ENCODE measurements around the gene RFX4.

Gene RFX4

DNA sequence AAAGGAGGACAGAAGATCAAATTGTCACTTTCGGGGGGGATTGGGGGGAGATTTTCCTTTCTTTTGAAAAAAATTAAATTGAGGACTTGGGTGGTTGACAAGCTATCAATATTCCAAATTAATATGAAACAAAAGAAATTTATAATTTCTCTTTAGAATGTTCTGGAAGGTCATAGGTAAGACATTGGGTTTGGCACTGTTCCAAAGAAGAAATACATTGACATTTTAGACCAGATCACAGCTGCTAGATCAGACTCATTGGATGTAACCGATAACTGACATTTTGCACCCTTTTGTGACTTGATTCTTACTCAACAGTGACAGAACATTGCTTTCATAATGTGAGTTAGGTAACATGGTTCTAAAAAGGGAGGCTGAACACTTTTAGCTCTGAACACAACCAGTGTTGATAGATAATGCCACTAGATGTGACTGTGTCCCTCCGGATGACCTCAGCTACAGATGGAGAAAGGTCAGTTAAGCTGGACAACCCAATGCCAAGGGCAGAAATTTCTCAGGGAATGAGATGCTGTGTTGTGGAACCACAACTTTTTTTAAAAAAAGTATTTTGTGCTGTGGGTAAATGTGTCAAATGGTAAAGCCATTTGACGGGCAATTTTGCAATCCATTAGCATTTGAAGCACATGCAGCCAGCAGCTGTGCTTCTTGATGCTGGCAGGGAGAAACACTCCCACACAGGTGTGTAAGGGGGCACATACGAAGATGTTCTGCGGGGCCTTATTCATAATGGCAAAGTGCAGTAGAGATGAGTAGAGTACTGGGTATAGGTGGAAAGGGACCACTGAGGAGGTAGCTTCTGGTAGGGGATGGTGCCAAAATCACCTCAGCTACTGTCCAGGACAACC lies 62.9 kb downstream of the RFX4 start:
- TF ChIP-seq CTCF (IDR thresholded peaks at IDR 0.05; ENCODE audit: insufficient read depth, low read depth, low read length, missing control alignments): no peak
- DNase-seq (ENCODE audit: low read depth): no peak
- H3K4me3 ChIP-seq (ENCODE audit: low read depth, low read length): no peak overlapping the region

GRCh38 chr12:106646472-106646871 lies 63.7 kb downstream of the RFX4 start:
- TF ChIP-seq CTCF (IDR thresholded peaks at IDR 0.05; ENCODE audit: insufficient read depth, low read depth, low read length, missing control alignments): no peak
- DNase-seq (ENCODE audit: low read depth): no peak
- no peak overlapping the region for H3K4me3 ChIP-seq (ENCODE audit: low read depth, low read length)

- no peak overlapping the region for H3K4me3 ChIP-seq (ENCODE audit: low read depth, low read length)
- TF ChIP-seq CTCF (IDR thresholded peaks at IDR 0.05; ENCODE audit: insufficient read depth, low read depth, low read length, missing control alignments): no peak
- DNase-seq (ENCODE audit: low read depth): no peak
Observed at GRCh38 chr12:106647793-106648514, 65.2 kb downstream of the RFX4 start.

DNA sequence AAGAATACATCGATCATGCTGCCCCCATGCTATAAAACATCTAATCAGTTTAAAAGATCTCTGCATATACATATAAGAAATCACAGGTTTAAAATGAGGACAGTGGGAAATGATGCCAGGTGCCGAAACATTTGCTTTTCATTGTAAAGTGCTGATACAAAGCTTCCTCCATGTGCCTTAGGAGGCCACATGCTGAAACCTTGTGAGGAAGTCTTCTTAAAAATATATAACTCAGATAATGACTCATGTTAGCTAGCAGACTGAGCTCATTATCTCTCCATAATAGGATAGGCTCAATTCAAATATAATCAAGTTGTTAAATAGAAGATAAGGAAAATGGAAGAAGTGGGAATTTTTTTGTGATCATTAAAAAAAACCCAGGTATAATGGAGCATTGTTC lies 65.9 kb downstream of the RFX4 start:
- DNase-seq (ENCODE audit: low read depth): no peak
- TF ChIP-seq CTCF (IDR thresholded peaks at IDR 0.05; ENCODE audit: insufficient read depth, low read depth, low read length, missing control alignments): no peak
- H3K4me3 ChIP-seq (ENCODE audit: low read depth, low read length): no peak overlapping the region

- TF ChIP-seq CTCF (IDR thresholded peaks at IDR 0.05; ENCODE audit: insufficient read depth, low read depth, low read length, missing control alignments): no peak
- no peak overlapping the region for H3K4me3 ChIP-seq (ENCODE audit: low read depth, low read length)
- DNase-seq (ENCODE audit: low read depth): no peak
Observed at GRCh38 chr12:106651552-106651951, 68.7 kb downstream of the RFX4 start.

DNA sequence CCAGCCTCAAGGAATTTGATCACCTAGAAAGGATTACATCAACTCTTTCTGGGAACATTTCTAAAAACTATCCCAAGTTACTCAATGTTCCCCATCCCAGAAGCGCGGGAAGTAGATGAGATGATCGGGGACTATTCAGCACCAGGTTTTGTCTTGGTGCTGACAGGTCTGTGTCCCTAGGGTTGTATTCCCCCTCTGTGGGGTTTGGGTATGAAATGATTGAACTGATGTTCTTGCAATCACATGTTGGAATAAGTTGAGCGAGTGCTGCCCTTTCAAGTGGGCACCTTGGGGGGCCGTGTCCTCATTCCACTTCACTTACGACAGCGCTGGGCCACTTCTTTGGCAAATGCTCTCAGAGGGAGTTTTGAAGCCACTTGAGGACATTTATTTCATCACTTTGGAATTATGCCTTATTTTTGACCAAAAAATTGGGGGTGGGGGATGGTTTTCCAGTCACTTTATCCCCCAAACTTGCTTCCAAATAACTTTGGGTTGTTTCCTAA lies 69.8 kb downstream of the RFX4 start:
- TF ChIP-seq CTCF (IDR thresholded peaks at IDR 0.05; ENCODE audit: insufficient read depth, low read depth, low read length, missing control alignments): no peak
- H3K4me3 ChIP-seq (ENCODE audit: low read depth, low read length): no peak overlapping the region
- no peak for DNase-seq (ENCODE audit: low read depth)
